Calu3 (cell line): ENCODE measurements around the gene TNRC6A. TPM values are rescaled to one million over a fixed set of nuclear protein-coding genes. Genes with fewer than 3 reads are reported as not detected.
"Not testable (repeated sequence)": the region's sequence is repeated elsewhere in the genome, so short reads cannot be mapped to it uniquely, and the experiment has no call there.

Experiments used
- BruUV-seq: library from RNA; stranded (reverse); fragments of 400-500 nt; replicated peaks from 2 replicates; lab custom pipeline; 2021; lab: Mats Ljungman, UMichigan
- CTCF ChIA-PET: fragments of 300-600 bp; sonication (Branson Sonifier 250); formaldehyde crosslinking; loops from one replicate; lab custom pipeline; 2022; ENCODE audit warnings: antibody characterized with exemption; lab: Charles Lee
- DNase-seq: peaks from one replicate; pipeline ENCODE4 v3.0.0; 2022
- H3K27ac Mint-ChIP-seq: one replicate; pipeline ENCODE4 v1.8.0; 2022; ENCODE audit warnings: mixed read lengths; ENCODE audit not compliant: unreplicated experiment
- H3K27me3 Mint-ChIP-seq: one replicate; pipeline ENCODE4 v1.8.0; 2022; ENCODE audit warnings: mixed read lengths; ENCODE audit not compliant: unreplicated experiment
- H3K36me3 Mint-ChIP-seq: one replicate; pipeline ENCODE4 v1.8.0; 2022; ENCODE audit warnings: mild to moderate bottlenecking, moderate library complexity, mixed read lengths; ENCODE audit not compliant: insufficient read depth, unreplicated experiment
- H3K4me1 Mint-ChIP-seq: one replicate; pipeline ENCODE4 v1.8.0; 2022; ENCODE audit warnings: mild to moderate bottlenecking, low read depth, mixed read lengths; ENCODE audit not compliant: unreplicated experiment
- H3K4me3 Mint-ChIP-seq: one replicate; pipeline ENCODE4 v1.8.0; 2022; ENCODE audit warnings: mild to moderate bottlenecking, low read depth, moderate library complexity, mixed read lengths; ENCODE audit not compliant: unreplicated experiment
- H3K9me3 Mint-ChIP-seq: one replicate; pipeline ENCODE4 v1.8.0; 2022; ENCODE audit warnings: low read depth, mixed read lengths; ENCODE audit not compliant: unreplicated experiment
- intact Hi-C: fragments of 100-400 bp; cut with micrococcal nuclease; formaldehyde crosslinking; loops from one replicate; pipeline ENCODE4 v1.10.0; 2022; ENCODE audit not compliant: unreplicated experiment
- total RNA-seq: library from RNA; stranded (reverse); gene quantifications from 2 replicates; pipeline ENCODE4 v1.2.3, GENCODE V29; 2022
- TF ChIP-seq, protein P1 (sequence below): fragments of 200-600 bp; IDR thresholded peaks from one replicate; pipeline ENCODE4 v1.8.0; 2022; ENCODE audit warnings: antibody characterized with exemption; ENCODE audit not compliant: unreplicated experiment

Gene TNRC6A
- total RNA-seq, 1 experiment from 2014 or later, result 60.1 TPM

DNA sequence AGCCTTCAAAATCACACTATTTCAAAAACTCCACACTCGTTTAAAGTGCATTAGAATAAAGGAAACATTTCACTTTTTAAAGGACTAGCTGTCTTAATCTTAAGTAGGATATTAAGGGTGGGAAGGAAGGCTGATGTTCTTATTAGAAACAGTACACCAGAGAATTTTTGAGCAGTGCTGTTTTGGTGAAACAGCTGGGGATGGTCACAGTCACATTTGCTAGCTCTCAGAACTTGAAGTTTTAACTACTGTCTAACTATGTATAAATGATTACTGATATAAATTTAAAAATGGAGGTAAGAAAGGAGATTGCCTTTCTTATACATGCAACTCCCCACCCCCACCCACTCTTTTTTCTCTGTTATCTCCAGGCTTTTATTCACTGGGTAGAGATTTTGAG is 77.8 kb downstream of the TNRC6A start:
- BruUV-seq, result no TSS peak
- CTCF ChIA-PET, result interaction anchor here (0.6 kb wide), 2 partner anchors 31 to 161 kb away, joined by 3 read pairs; no protein-coding TSS in a partner anchor
- H3K9me3 Mint-ChIP-seq, result no peaks in the 10 kb centered on the region
- H3K4me1 Mint-ChIP-seq, result no peaks in the 10 kb centered on the region
- H3K27ac Mint-ChIP-seq, result no peak overlapping the region
- H3K27me3 Mint-ChIP-seq, result no peaks in the 10 kb centered on the region
- H3K36me3 Mint-ChIP-seq, result peaks cover 36% of the 10 kb centered on the region
- intact Hi-C loops, result loop anchor here (5.0 kb wide), 1 partner anchor 240 kb away; no protein-coding TSS in a partner anchor
- no peak for DNase-seq
- TF ChIP-seq, protein P1, sequence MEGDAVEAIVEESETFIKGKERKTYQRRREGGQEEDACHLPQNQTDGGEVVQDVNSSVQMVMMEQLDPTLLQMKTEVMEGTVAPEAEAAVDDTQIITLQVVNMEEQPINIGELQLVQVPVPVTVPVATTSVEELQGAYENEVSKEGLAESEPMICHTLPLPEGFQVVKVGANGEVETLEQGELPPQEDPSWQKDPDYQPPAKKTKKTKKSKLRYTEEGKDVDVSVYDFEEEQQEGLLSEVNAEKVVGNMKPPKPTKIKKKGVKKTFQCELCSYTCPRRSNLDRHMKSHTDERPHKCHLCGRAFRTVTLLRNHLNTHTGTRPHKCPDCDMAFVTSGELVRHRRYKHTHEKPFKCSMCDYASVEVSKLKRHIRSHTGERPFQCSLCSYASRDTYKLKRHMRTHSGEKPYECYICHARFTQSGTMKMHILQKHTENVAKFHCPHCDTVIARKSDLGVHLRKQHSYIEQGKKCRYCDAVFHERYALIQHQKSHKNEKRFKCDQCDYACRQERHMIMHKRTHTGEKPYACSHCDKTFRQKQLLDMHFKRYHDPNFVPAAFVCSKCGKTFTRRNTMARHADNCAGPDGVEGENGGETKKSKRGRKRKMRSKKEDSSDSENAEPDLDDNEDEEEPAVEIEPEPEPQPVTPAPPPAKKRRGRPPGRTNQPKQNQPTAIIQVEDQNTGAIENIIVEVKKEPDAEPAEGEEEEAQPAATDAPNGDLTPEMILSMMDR, result no peak
- H3K4me3 Mint-ChIP-seq, result no peak overlapping the region

DNA sequence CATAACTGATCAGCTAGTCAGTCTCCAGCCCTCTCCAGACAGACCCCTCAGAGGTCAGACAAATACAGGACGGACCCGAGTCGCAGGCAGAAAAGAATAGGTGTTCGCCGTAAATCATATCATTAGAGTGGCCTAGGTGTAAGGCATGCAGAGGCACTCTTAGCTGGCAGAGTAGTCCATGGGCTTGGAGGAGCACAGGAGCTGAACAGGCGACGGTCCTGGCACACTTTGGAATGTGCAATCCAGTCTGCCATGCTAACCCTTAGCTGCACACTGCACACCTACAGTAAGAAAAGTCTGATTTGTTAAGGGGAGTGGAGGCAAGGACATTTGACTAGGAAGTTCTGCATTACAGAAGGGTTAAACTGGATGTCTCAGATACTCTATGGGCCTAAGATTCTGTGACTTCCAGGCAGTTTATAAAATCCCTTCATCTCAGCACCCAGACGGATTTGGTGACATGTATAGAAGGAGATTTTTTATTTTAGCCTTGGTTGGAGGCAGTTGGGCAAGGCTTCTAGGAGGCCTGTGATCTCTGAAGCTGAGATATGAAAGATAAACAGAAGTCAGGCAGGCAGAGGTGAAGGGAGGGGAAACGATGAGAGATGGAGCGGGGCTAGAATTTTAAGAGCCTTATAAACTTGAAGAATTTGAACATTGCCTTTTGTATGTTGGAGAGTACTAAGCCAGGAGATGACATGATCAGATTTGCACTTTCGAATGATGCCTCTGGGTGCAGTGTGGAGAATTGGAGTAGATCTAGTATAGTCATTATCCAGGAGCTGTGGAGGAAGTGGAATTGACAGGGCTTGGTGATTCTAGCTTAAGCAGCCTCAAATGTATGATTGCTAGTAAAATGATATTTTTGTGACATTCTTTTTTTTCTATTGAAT is 81.7 kb downstream of the TNRC6A start:
- no peaks in the 10 kb centered on the region for H3K27me3 Mint-ChIP-seq
- BruUV-seq, result no TSS peak
- no peak overlapping the region for H3K27ac Mint-ChIP-seq
- no peaks in the 10 kb centered on the region for H3K9me3 Mint-ChIP-seq
- TF ChIP-seq, protein P1, result no peak
- intact Hi-C loops, result no loop called here
- no peak overlapping the region for H3K4me3 Mint-ChIP-seq
- no peak for DNase-seq
- H3K4me1 Mint-ChIP-seq, result no peaks in the 10 kb centered on the region
- CTCF ChIA-PET, result interaction anchor here (0.6 to 0.7 kb wide), 2 partner anchors 21 to 303 kb away, joined by 3 to 6 read pairs; no protein-coding TSS in a partner anchor
- H3K36me3 Mint-ChIP-seq, result peaks cover 54% of the 10 kb centered on the region

DNA sequence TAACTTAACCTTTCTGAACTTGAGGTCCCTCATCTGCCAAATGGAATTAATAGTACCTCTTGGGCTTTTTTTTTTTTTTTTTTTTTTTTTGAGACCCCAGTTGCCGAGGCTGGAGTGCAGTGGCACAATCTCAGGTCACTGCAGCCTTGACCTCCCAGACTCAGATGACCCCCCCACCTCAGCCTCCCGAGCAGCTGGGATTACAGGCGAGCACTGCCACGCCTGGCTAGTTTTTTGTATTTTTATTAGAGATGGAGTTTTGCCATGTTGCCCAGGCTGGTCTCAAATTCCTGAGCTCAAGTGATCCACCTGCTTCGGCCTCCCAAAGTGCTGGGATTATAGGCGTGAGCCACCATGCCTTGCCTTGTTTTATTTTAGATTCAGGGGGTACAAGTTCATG is 83.4 kb downstream of the TNRC6A start:
- H3K27me3 Mint-ChIP-seq, H3K9me3 Mint-ChIP-seq, H3K27ac Mint-ChIP-seq, H3K4me3 Mint-ChIP-seq, intact Hi-C loops, BruUV-seq, H3K4me1 Mint-ChIP-seq, DNase-seq: not testable (repeated sequence)
- peaks cover 55% of the 10 kb centered on the region for H3K36me3 Mint-ChIP-seq
- CTCF ChIA-PET, result interaction anchor here (0.6 kb wide), 1 partner anchor 210 kb away, joined by 5 read pairs; no protein-coding TSS in a partner anchor

DNA sequence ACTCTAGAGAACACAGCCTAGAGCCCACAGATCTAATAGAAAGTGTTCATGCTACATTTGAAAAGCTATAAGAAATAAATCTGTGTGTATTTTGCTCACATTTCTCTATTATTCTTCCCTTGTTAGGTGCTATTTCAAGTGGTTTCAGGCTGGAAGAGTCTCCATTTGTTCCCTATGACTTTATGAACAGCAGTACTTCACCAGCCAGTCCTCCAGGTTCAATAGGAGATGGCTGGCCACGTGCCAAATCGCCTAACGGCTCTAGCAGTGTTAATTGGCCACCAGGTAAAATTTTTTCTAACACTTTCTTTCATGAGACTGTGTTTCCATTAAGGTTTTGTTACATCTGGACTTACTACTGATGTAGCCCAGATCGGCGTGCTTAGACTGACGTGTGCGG is 85.6 kb downstream of the TNRC6A start:
- H3K27ac Mint-ChIP-seq, result no peak overlapping the region
- no peaks in the 10 kb centered on the region for H3K4me1 Mint-ChIP-seq
- H3K36me3 Mint-ChIP-seq, result peaks cover 49% of the 10 kb centered on the region
- CTCF ChIA-PET, result no interaction called here
- TF ChIP-seq, protein P1, result no peak
- H3K4me3 Mint-ChIP-seq, result no peak overlapping the region
- DNase-seq, result no peak
- BruUV-seq, result no TSS peak
- no peaks in the 10 kb centered on the region for H3K27me3 Mint-ChIP-seq
- intact Hi-C loops, result no loop called here
- no peaks in the 10 kb centered on the region for H3K9me3 Mint-ChIP-seq
